SH-SY5Y (cell line): ENCODE data around the gene CD22.

Source experiments
- GATA2 ChIP-seq: IDR thresholded peaks from 2 replicates; pipeline ENCODE4 v1.6.1; 2011; ENCODE audit warnings: mild to moderate bottlenecking, low read depth, low read length
- GATA3 ChIP-seq: IDR thresholded peaks from 2 replicates; pipeline ENCODE4 v1.6.1; 2011; ENCODE audit warnings: low read depth, mild to moderate bottlenecking, low read length, moderate library complexity

DNA sequence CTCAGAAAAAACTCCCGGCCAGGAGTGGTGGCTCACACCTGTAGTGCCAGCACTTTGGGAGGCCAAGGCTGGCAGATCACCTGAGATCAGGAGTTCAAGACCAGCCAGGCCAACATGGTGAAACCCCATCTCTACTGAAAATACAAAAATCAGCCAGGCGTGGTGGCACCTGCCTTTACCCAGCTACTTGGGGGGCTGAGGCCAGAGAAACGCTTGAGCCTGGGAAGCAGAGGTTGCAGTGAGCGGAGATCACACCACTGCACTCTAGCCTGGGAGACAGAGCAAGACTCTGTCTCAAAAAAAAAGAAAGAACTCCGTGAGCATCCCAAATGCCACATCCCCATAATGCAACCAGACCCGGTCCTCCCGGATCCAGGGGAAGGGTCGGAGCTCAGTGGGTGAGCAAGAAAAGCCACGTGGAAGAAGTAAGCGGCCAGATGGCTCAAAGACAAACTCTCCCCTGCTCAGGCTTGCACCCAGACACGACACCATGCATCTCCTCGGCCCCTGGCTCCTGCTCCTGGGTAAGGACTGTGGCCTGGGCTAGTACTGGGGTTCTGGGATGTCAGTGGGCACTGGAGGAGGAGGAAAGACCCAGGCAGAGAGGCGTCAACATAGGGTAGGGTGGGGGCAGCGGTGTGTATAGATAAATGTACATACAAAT, 2.7 kb downstream of the CD22 start:
- TF ChIP-seq GATA2 (no peak), GATA3 (no peak)
